Panc1 (cell line): Measurements from ENCODE around the gene ORC5. TPM values are rescaled to one million over a fixed set of nuclear protein-coding genes. Genes with fewer than 3 reads are reported as not detected.
"Not testable (repeated sequence)": the region's sequence is repeated elsewhere in the genome, so short reads cannot be mapped to it uniquely, and the experiment has no call there.

Experiments
- ATAC-seq: fragments of 200-7000 bp; cut with Tn5 transposase; 2 replicates; pipeline ENCODE4 v1.9.1; 2020; ENCODE audit warnings: mild to moderate bottlenecking, moderate library complexity
- BruUV-seq: library from RNA; stranded (reverse); fragments of 400-500 nt; replicated peaks from 2 replicates; lab custom pipeline; 2021; lab: Mats Ljungman, UMichigan
- CTCF ChIA-PET: fragments of 300-600 bp; sonication (Branson Sonifier 250); formaldehyde crosslinking; loops from one replicate; lab custom pipeline; 2022; ENCODE audit warnings: antibody characterized with exemption; lab: Charles Lee
- POLR2A ChIA-PET: fragments of 300-600 bp; sonication (Branson Sonifier 250); formaldehyde crosslinking; loops from one replicate; lab custom pipeline; 2022; ENCODE audit warnings: antibody characterized with exemption; lab: Charles Lee
- DNase-seq: peaks from one replicate; pipeline ENCODE4 v3.0.0-alpha.2; 2010; ENCODE audit warnings: low read depth, low spot score
- H3K27ac ChIP-seq: 2 replicates; pipeline ENCODE4 v1.5.1; 2011; ENCODE audit warnings: mild to moderate bottlenecking, low read length, inconsistent platforms
- H3K27me3 ChIP-seq: fragments of 200-500 bp; sonication (Bioruptor generic); 2 replicates; pipeline ENCODE4 v1.6.0; 2014; ENCODE audit warnings: low read length, inconsistent platforms; ENCODE audit not compliant: control insufficient read depth, insufficient read depth
- H3K36me3 ChIP-seq: fragments of 200-500 bp; sonication (Bioruptor generic); 2 replicates; pipeline ENCODE4 v1.5.1; 2014; ENCODE audit warnings: inconsistent platforms, mild to moderate bottlenecking, low read length, moderate library complexity; ENCODE audit not compliant: control insufficient read depth, insufficient read depth
- H3K4me1 ChIP-seq: 2 replicates; pipeline ENCODE4 v1.5.1; 2011; ENCODE audit warnings: inconsistent platforms, mild to moderate bottlenecking, low read length, moderate library complexity; ENCODE audit not compliant: control insufficient read depth, insufficient read depth
- H3K4me3 ChIP-seq, 2 experiments: 2 replicates each; pipeline ENCODE4 v1.5.1; 2011 to 2012; ENCODE audit warnings: low read depth in 2 of 2, low read length in 2 of 2, mild to moderate bottlenecking in 2 of 2, inconsistent platforms in 1 of 2, moderate library complexity in 1 of 2
- H3K9me3 ChIP-seq: fragments of 200-500 bp; sonication (Bioruptor generic); 2 replicates; pipeline ENCODE4 v1.5.1; 2014; ENCODE audit warnings: low read depth, mild to moderate bottlenecking, inconsistent platforms, low read length, moderate library complexity; ENCODE audit not compliant: control insufficient read depth, insufficient read depth
- CTCF ChIP-seq: fragments of 450-650 bp; IDR thresholded peaks from 2 replicates; pipeline ENCODE4 v1.5.1; 2017; ENCODE audit warnings: mild to moderate bottlenecking
- POLR2AphosphoS5 ChIP-seq: IDR thresholded peaks from 2 replicates; pipeline ENCODE4 v1.6.1; 2012; ENCODE audit warnings: mild to moderate bottlenecking, low read depth, low read length, moderate library complexity
- REST ChIP-seq, 2 experiments: IDR thresholded peaks; 2 replicates each; pipeline ENCODE4 v1.6.1; 2011 to 2012; ENCODE audit warnings: low read depth in 2 of 2, control low read depth in 1 of 2, low read length in 1 of 2, mild to moderate bottlenecking in 1 of 2, moderate library complexity in 1 of 2; ENCODE audit not compliant: insufficient read depth in 1 of 2
- SIN3A ChIP-seq: IDR thresholded peaks from 2 replicates; pipeline ENCODE4 v1.6.1; 2012; ENCODE audit warnings: low read depth, mild to moderate bottlenecking, low read length, moderate library complexity, borderline replicate concordance; ENCODE audit not compliant: insufficient read depth
- TCF7L2 ChIP-seq: IDR thresholded peaks from 2 replicates; pipeline ENCODE4 v1.6.1; 2011; ENCODE audit warnings: mild to moderate bottlenecking, low read depth, low read length, inconsistent platforms
- in situ Hi-C: cut with HindIII; loops from 2 replicates; pipeline ENCODE4 v1.10.0; 2016; ENCODE audit warnings: low sequenced_read_pairs, low pct_unique_long_range_greater_than_20kb
- intact Hi-C: fragments of 100-400 bp; cut with micrococcal nuclease; formaldehyde crosslinking; loops from one replicate; pipeline ENCODE4 v1.10.0; 2022; ENCODE audit not compliant: unreplicated experiment
- total RNA-seq: library from RNA; stranded (reverse); gene quantifications from one replicate; pipeline ENCODE4 v1.2.1, GENCODE V29; 2021; ENCODE audit not compliant: unreplicated experiment

Gene ORC5
- total RNA-seq, 1 experiment from 2014 or later, result 24.6 TPM

GRCh38 chr7:104185346-104185745, 22.5 kb downstream of the ORC5 start:
- DNase-seq (no peak), ATAC-seq (no peak)
- no peaks in the 10 kb centered on the region for H3K4me1 ChIP-seq
- TF ChIP-seq REST (IDR thresholded peaks at IDR 0.05; ENCODE audit: insufficient read depth in 1 of 2, low read depth in 2 of 2, low read length in 1 of 2) (no peak), TCF7L2 (no peak), SIN3A (no peak), POLR2AphosphoS5 (no peak), CTCF (no peak)
- CTCF ChIA-PET, result no interaction called here
- H3K27ac ChIP-seq, result no peak overlapping the region
- intact Hi-C loops (no loop called here), in situ Hi-C loops (no loop called here)
- H3K9me3 ChIP-seq, result peaks cover 11% of the 10 kb centered on the region; the same call in 1 of the 2 replicates
- H3K4me3 ChIP-seq, result no peak overlapping the region
- no peaks in the 10 kb centered on the region for H3K27me3 ChIP-seq
- POLR2A ChIA-PET, result no interaction called here
- no TSS peak for BruUV-seq
- peaks cover 25% of the 10 kb centered on the region for H3K36me3 ChIP-seq

- Histone ChIP-seq H3K4me1 (no peaks in the 10 kb centered on the region), H3K27ac (no peak overlapping the region), H3K9me3 (peaks cover 26% of the 10 kb centered on the region; the same call in 1 of the 2 replicates), H3K4me3 (no peak overlapping the region), H3K27me3 (no peaks in the 10 kb centered on the region), H3K36me3 (peaks cover 13% of the 10 kb centered on the region; the same call in 1 of the 2 replicates)
- intact Hi-C loops, result no loop called here
- ATAC-seq (no peak), DNase-seq (no peak)
- BruUV-seq, result no TSS peak
- ChIA-PET CTCF (no interaction called here), POLR2A (no interaction called here)
- no peak for TF ChIP-seq REST (IDR thresholded peaks at IDR 0.05; ENCODE audit: insufficient read depth in 1 of 2, low read depth in 2 of 2, low read length in 1 of 2)
- in situ Hi-C loops, result no loop called here
Observed at GRCh38 chr7:104179178-104179577, 28.6 kb downstream of the ORC5 start.

GRCh38 chr7:104177565-104178083, 30.2 kb downstream of the ORC5 start:
- H3K36me3 ChIP-seq, H3K4me3 ChIP-seq, ATAC-seq, DNase-seq, in situ Hi-C loops, H3K27me3 ChIP-seq, CTCF ChIA-PET, H3K4me1 ChIP-seq, BruUV-seq, intact Hi-C loops, H3K27ac ChIP-seq, POLR2A ChIA-PET: not testable (repeated sequence)
- H3K9me3 ChIP-seq, result peaks cover 26% of the 10 kb centered on the region; the same call in 1 of the 2 replicates
